ENCODE data around the gene CR2. TPM values are rescaled to one million over a fixed set of nuclear protein-coding genes. Genes with fewer than 3 reads are reported as not detected.
"Not testable (repeated sequence)": the region's sequence is repeated elsewhere in the genome, so short reads cannot be mapped to it uniquely, and the experiment has no call there.

Gene CR2
- total RNA-seq, 1 donor from 2014 or later: 34.1 TPM

DNA sequence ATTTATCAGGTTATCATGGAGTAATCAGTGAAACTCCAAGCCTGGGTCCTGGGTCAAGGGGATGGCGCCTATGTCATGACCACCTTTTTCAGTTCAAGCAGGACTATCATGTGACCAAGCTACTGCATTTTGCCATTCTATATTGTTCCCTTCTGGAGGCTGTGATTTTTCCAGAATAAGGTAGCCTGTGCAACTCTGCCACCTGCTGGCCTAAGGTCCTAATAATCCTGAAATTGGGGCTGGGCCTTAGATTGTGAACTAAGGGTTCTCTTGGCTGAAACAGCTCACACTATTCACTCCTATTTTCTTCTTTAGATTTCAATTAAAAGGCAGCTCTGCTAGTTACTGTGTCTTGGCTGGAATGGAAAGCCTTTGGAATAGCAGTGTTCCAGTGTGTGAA is 74.3 kb downstream of the CR2 start:
- peak; percentile 57 for ATAC-seq (ENCODE audit: low read depth)
- H3K9me3 Mint-ChIP-seq; H3K27ac Mint-ChIP-seq; CTCF ChIA-PET; POLR2A ChIA-PET; H3K4me3 Mint-ChIP-seq; H3K27me3 Mint-ChIP-seq; H3K4me1 Mint-ChIP-seq; DNase-seq; intact Hi-C loops (cut with micrococcal nuclease): not testable (repeated sequence)
- peaks cover 19% of the 10 kb centered on the region for H3K36me3 Mint-ChIP-seq (ENCODE audit: low read depth)

DNA sequence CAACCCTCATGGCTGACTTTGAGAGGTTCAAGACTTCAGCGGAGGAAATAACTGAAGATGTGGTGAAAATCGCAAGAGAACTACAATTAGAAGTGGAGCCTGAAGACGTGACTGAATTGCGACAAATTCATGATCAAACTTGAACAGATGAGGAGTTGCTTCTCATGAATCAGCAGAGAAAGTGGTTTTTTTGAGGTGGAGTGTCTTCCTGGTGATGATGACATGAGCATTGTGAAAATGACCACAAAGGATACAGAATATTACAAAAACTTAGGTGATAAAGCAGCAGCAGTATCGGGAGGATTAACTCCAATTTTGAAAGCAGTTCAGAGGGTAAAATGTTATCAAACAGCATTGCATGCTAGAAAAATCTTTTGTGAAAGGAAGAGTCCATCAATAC is 82.1 kb downstream of the CR2 start:
- intact Hi-C loops (cut with micrococcal nuclease); H3K4me1 Mint-ChIP-seq; H3K4me3 Mint-ChIP-seq; H3K27ac Mint-ChIP-seq; H3K27me3 Mint-ChIP-seq; H3K9me3 Mint-ChIP-seq; DNase-seq; H3K36me3 Mint-ChIP-seq (ENCODE audit: low read depth); POLR2A ChIA-PET; ATAC-seq (ENCODE audit: low read depth); CTCF ChIA-PET: not testable (repeated sequence)

Other genes starting within 250 kb of the CR2 start
- 90.9 and 91.1 TPM in 2 replicates for gene CD55, start 132.7 kb upstream of the CR2 start, total RNA-seq
- gene CR1, start 41.8 kb downstream of the CR2 start, total RNA-seq: 11.4 and 13.9 TPM in 2 replicates
- 0.60 and 0.73 TPM in 2 replicates for gene CR1L, start 190.8 kb downstream of the CR2 start, total RNA-seq

All from activated B cell treated with CpG ODN at 0.5 μM for 24 hours (primary cell).